ENCODE data around the gene FGR. TPM values are rescaled to one million over a fixed set of nuclear protein-coding genes. Genes with fewer than 3 reads are reported as not detected.

The FGR gene
- polyA plus RNA-seq, 5 donors, result 3.0 to 4.9 (median 4.4) TPM

DNA sequence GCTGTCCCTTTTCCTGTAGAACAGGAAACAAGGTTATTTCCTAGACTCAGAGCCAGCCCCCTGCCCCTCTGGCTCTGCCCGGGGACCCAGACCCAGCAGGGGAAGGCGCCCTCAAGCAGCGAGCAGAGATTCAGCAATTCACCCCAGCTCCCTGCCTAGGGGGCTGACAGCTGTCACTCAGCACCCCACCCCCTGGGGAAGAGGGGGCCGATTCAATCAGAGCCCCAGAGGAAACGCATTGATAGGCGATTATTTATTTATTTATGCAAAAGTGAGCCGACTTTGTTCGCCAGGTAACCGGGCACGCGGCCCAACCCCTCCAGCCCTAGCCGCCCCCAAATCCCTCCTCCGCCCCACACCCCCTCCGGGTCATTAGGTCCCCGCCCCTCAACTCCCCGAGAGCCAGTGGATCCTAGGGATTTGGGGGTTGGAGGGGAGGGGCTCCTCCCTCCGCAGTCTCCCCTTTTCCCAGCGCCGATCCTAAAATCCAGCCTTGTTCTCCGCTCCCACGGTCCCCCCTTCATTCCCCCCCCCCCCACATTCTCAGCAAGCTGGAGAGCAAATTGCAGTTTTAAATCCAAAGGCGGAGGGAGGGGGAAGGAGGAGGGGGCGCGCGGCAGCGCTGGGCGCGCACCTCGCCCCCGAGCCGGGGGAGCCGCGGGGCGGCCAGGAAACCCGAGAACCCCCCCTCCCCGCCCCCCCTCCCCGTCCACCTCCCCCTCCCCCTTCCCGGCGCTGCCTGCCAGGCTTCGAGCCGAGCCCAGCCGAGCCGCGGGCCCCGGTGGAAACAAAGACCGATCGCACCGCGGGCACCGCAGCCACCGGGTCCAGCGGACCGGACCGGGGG, 32.3 kb downstream of the FGR start:
- DNase-seq, result peak in 1 of 2 donors; percentile 50

- no peak for DNase-seq
Observed at GRCh38 chr1:27601771-27602461, 33.1 kb downstream of the FGR start.

DNA sequence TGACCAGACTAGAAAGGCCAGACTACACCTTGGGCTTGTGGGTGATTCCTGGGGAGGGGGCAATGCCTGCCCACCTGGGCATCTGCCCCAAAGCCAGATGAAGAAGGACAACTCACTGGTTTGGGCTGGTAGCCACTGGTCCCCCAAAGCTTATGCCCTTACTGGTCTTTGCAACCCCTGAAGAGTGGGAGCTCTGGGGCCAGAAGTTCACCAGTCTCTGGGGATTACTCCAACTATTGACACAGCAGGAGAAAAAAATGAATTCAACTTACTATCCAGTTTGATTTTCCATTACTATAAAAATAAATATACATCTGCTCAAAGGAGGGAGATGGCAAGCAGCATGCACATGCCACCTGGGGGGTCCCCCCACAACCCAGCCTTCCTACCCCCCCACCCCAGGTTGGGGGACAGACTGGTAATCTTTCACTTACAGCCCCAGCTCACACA, 33.6 kb downstream of the FGR start:
- DNase-seq, result no peak

DNA sequence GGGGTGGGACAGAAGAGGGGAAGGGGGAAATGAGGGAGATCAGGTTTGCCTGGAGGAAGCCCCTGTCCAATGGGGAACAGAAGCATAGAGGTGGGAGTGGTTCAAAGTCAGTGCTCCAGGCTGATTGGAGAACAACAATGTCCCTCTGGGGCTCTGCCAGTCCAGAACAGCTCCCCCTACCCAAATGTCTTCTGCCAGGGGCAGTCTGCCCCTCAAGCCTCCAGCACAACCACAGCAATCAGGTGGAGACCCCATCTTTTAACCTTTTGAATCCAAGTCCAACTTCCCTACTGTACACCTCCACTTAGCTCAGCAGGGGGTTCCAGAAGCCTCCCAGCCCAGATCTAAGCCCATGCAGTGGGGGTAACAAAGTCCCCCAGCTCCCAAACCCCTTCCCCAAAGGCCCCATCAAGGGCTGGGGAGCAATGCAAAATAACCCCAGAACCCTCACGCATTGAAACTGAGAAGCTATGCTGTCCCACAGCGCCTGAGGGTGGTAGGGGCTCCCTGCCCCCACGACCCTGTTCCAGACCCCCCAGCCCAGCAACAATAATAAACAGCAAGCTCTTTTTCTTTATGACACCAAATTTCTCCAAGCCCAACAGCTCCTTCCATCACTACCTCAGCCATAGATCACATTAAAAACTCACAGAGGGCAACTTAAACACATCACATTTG, 34.3 kb downstream of the FGR start:
- no peak for DNase-seq

GRCh38 chr1:27599605-27600497, 35.1 kb downstream of the FGR start:
- DNase-seq, result no peak

GRCh38 chr1:27598902-27599528, 36.0 kb downstream of the FGR start:
- DNase-seq, result no peak

GRCh38 chr1:27598295-27598687, 36.7 kb downstream of the FGR start:
- DNase-seq, result no peak

- no peak for DNase-seq
Observed at GRCh38 chr1:27597516-27598294, 37.3 kb downstream of the FGR start.

GRCh38 chr1:27596986-27597385, 38.0 kb downstream of the FGR start:
- DNase-seq, result no peak

DNA sequence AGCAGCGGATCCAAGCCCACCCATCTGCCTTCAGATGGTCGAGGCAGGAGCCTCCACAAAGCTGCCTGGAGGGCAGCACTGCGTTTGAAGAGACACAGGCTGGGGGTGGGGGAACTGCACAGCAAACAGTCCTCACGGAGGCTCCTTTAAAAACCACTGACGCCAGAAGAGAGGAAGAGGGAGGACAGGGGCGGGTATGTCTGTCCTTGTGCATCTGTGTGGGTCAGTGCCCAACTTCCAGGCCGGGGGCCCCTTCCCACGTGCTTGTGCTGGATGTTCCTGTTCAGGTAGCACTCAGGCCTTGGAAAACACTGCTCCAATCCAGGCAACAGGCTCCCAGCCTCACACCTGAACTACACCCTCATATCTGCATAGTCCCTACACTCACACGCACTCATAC, 38.7 kb downstream of the FGR start:
- DNase-seq, result no peak

- DNase-seq, result no peak
Observed at GRCh38 chr1:27595597-27595996, 39.4 kb downstream of the FGR start.

DNA sequence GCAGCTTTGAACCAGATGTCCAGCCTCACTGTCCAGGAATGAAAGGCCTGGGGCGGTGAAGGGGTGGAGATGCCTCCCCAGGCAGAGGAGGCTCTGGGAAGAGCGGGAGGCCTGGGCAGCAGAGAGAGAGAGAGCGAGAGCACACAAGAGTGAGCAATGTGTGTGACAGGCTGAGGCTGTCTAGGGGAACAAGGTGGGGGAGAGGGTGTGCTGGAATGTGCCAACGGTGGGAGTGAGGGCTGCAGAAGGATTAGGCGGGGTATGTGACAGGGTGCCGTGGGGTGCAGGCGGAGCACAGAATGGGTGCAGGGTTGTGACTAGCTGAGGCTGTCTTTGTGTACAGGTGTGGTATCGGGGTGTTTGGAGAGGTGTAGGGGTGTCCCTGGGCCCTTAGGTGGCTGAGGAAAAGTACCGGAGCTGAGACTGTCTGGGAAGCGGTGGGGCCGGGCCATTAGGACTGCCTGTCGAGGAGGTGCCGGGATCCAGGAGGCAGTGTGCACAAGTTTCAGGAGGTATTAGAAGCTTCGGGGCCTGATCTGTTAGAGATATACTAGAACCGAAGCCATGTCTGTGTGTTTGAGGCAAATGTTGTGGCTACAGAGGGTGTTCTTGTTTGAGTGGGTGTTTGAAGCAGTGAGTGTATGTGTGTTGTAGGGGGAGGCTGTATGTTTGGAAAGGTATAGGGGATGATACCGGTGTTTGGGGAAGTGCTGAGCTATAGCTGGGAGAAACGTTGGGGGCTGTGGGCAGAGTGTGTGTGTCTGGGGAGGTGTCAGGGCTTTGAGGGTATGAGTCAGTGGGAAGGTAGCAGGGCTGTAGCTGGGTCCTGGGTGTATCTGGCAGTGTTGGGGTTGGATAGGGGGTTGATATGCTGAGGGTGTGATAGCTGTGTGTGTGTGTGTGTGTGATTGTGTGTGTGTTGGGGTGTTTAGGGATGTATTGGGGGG, 40.1 kb downstream of the FGR start:
- DNase-seq, result no peak

DNA sequence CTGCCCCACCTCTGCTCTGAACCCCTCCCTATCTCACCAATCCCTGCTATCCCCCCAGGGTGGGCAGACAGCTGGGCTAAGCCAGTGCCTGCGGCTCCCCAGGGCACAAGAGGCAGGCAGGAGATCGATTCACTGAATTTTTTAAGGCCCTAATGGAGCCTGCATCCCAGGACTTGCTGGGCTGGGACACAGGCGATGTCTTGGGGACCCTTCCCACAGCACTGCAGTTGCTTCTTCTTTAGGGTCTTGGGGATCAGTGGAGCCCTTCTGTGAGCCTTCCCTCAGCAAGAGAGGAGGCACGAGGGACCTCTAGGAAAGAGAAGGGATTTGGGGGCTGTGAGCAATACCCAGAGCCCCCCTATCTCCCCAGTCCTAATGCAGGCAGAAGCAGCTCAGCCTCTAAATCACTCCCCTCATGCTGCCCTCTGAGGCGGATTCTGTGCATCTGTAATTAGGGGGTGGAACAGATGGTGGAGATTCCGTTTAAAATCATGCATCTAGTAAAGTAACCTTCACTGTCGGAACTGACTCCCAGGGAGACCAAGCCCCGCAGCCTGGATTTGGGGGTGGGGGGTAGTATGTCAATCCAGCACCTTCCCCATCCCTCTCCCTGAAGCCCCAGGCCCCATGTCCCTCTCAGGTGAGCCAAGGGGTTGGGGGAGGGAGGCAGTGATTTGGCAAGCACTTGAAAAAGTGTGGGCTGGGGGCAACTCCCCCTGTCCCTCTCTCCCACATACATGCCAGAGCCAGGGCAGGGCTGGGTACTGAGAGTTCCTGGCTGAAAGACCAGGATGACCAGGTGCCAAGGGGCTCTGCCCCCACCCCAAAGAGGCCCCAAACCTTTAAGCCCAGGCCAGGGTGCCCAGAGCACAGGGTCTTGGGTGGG, 41.1 kb downstream of the FGR start:
- DNase-seq, result no peak

GRCh38 chr1:27592931-27593677, 41.9 kb downstream of the FGR start:
- DNase-seq, result no peak

- DNase-seq, result no peak
Observed at GRCh38 chr1:27592232-27592930, 42.6 kb downstream of the FGR start.

DNA sequence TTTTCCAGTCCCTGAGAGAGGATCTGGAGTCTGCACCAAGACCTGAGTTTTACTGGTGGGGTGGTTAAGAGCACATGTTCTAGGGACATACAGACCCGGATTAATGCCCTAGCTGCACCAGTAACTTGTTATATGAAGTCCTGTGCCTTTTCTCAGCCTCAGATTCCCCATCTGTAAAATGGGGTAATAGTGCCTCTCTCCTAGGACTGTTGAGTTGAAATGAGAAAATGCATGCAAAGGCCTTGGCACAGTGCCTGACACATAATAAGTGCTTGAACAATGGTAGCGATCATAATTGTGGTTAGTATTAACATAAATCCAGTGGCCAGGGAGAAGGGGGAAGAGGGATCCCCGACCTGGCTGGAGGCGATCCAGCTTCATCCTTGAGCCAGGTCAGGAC, 43.4 kb downstream of the FGR start:
- no peak for DNase-seq
